OCI-LY7 (cell line): Measurements from ENCODE around the gene MYBPC2. TPM values are rescaled to one million over a fixed set of nuclear protein-coding genes. Genes with fewer than 3 reads are reported as not detected.

ENCODE experiments used
- BruUV-seq: library from RNA; stranded (reverse); fragments of 400-500 nt; replicated peaks from 2 replicates; lab custom pipeline; 2021; lab: Mats Ljungman, UMichigan
- CTCF ChIA-PET: fragments of 300-600 bp; sonication (Branson Sonifier 250); formaldehyde crosslinking; loops from one replicate; lab custom pipeline; 2022; ENCODE audit warnings: antibody characterized with exemption; ENCODE audit not compliant: unreplicated experiment; lab: Charles Lee
- POLR2A ChIA-PET: fragments of 300-600 bp; sonication (Branson Sonifier 250); formaldehyde crosslinking; loops from one replicate; lab custom pipeline; 2022; ENCODE audit warnings: antibody characterized with exemption; lab: Charles Lee
- DNase-seq: peaks from one replicate; pipeline ENCODE4 v3.0.0-alpha.2; 2015; ENCODE audit warnings: low spot score
- H2AFZ ChIP-seq: fragments of 200-600 bp; sonication (generic), shearing (Covaris generic); 2 replicates; pipeline ENCODE4 v1.6.1; 2014; ENCODE audit warnings: mild to moderate bottlenecking, antibody characterized with exemption, low read length, moderate library complexity
- H3K27ac ChIP-seq: fragments of 200-600 bp; sonication (generic); 2 replicates; pipeline ENCODE4 v1.5.1; 2014; ENCODE audit warnings: mixed run types, low read depth, mild to moderate bottlenecking, moderate library complexity, low read length, inconsistent platforms; ENCODE audit not compliant: poor library complexity, severe bottlenecking
- H3K36me3 ChIP-seq: fragments of 200-600 bp; sonication (generic); 2 replicates; pipeline ENCODE4 v1.6.1; 2014; ENCODE audit warnings: mild to moderate bottlenecking, antibody characterized with exemption, low read length, moderate library complexity, mixed read lengths; ENCODE audit not compliant: insufficient read depth
- H3K4me1 ChIP-seq: fragments of 200-600 bp; sonication (generic); 2 replicates; pipeline ENCODE4 v1.5.1; 2014; ENCODE audit warnings: mild to moderate bottlenecking, low read length; ENCODE audit not compliant: insufficient read depth, poor library complexity, severe bottlenecking
- H3K4me2 ChIP-seq: fragments of 200-600 bp; sonication (generic); 2 replicates; pipeline ENCODE4 v1.6.1; 2014; ENCODE audit warnings: mild to moderate bottlenecking, low read length
- H3K4me3 ChIP-seq: fragments of 200-600 bp; sonication (generic); 2 replicates; pipeline ENCODE4 v1.5.1; 2014; ENCODE audit warnings: mild to moderate bottlenecking, low read depth, low read length; ENCODE audit not compliant: poor library complexity, severe bottlenecking
- H3K79me2 ChIP-seq: fragments of 200-600 bp; sonication (generic); 2 replicates; pipeline ENCODE4 v1.6.1; 2016; ENCODE audit warnings: low read depth, mild to moderate bottlenecking, low read length, moderate library complexity, mixed read lengths; ENCODE audit not compliant: insufficient read depth
- H3K9me2 ChIP-seq: fragments of 200-600 bp; sonication (generic); 2 replicates; pipeline ENCODE4 v1.6.1; 2016; ENCODE audit warnings: mild to moderate bottlenecking, low read length, mixed read lengths; ENCODE audit not compliant: insufficient read depth
- H3K9me3 ChIP-seq: fragments of 200-600 bp; sonication (generic); 2 replicates; pipeline ENCODE4 v1.6.1; 2014; ENCODE audit warnings: mild to moderate bottlenecking, mixed run types, low read length, mixed read lengths
- H4K20me1 ChIP-seq: fragments of 200-600 bp; sonication (generic); 2 replicates; pipeline ENCODE4 v1.6.1; 2014; ENCODE audit warnings: mild to moderate bottlenecking, antibody characterized with exemption, low read length, moderate library complexity, mixed read lengths; ENCODE audit not compliant: insufficient read depth
- EZH2phosphoT487 ChIP-seq: fragments of 200-600 bp; sonication (generic); IDR thresholded peaks from 2 replicates; pipeline ENCODE4 v1.6.1; 2018; ENCODE audit warnings: low read depth, borderline replicate concordance, mild to moderate bottlenecking, mixed run types, antibody characterized with exemption, low read length, moderate library complexity, mixed read lengths
- intact Hi-C: fragments of 100-400 bp; cut with micrococcal nuclease; formaldehyde crosslinking; loops from one replicate; pipeline ENCODE4 v1.10.0; 2022; ENCODE audit not compliant: unreplicated experiment
- total RNA-seq, 2 experiments: library from RNA; depleted of rRNA in 1 of 2; stranded (reverse); fragments of >200 nt in 1 of 2; shearing (Covaris generic) in 1 of 2; gene quantifications; 2 replicates each; pipeline ENCODE4 v1.2.3, GENCODE V29; 2014 to 2022
- TF ChIP-seq, protein P1 (sequence below): fragments of 200-600 bp; sonication (generic); conservative IDR thresholded peaks from 2 replicates; pipeline ENCODE4 v1.5.1; 2014; ENCODE audit warnings: mild to moderate bottlenecking, antibody characterized with exemption, low read length, moderate library complexity, mixed read lengths

The MYBPC2 gene
- total RNA-seq, 2 experiments from 2014 or later, result 15.4 to 28.2 TPM

DNA sequence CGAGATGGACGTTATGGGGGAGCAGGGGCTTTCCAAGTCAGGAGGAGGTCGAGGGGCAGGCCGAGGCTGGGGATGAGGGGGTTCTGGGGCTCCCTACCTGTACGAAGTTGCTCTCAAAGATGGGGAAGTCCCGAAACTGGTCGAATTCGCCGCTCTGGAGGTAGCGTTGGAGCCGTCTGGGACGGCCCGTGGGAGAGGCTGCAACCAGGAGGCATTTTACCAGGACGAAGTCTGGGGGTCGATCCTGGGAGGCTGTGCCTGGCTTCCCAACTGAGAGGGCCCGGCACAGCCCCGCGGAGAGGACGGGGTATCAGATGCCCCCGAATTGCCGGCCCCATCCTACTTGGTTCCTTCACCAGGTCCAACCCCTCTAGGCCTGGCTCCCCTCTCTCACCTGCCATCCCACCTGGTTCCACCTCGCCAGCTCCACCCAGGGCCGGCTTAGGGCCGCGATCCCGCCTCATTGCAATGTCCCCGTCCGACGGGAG lies 43.1 kb downstream of the MYBPC2 start:
- POLR2A ChIA-PET, result no interaction called here
- peaks cover 22% of the 10 kb centered on the region for H3K79me2 ChIP-seq
- no peak for DNase-seq
- H3K4me1 ChIP-seq, result peaks cover 10% of the 10 kb centered on the region
- peaks cover 36% of the 10 kb centered on the region for H3K36me3 ChIP-seq
- intact Hi-C loops, result no loop called here
- no peak overlapping the region for H3K4me2 ChIP-seq
- H3K9me2 ChIP-seq, result no peaks in the 10 kb centered on the region
- H2AFZ ChIP-seq, result no peak overlapping the region
- CTCF ChIA-PET, result no interaction called here
- H3K9me3 ChIP-seq, result peaks cover 12% of the 10 kb centered on the region
- no TSS peak for BruUV-seq
- peak overlapping the region; percentile 98 for H3K4me3 ChIP-seq
- no peak for TF ChIP-seq EZH2phosphoT487
- TF ChIP-seq, protein P1, sequence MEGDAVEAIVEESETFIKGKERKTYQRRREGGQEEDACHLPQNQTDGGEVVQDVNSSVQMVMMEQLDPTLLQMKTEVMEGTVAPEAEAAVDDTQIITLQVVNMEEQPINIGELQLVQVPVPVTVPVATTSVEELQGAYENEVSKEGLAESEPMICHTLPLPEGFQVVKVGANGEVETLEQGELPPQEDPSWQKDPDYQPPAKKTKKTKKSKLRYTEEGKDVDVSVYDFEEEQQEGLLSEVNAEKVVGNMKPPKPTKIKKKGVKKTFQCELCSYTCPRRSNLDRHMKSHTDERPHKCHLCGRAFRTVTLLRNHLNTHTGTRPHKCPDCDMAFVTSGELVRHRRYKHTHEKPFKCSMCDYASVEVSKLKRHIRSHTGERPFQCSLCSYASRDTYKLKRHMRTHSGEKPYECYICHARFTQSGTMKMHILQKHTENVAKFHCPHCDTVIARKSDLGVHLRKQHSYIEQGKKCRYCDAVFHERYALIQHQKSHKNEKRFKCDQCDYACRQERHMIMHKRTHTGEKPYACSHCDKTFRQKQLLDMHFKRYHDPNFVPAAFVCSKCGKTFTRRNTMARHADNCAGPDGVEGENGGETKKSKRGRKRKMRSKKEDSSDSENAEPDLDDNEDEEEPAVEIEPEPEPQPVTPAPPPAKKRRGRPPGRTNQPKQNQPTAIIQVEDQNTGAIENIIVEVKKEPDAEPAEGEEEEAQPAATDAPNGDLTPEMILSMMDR, result no peak
- H3K27ac ChIP-seq, result no peak overlapping the region
- H4K20me1 ChIP-seq, result no peaks in the 10 kb centered on the region

DNA sequence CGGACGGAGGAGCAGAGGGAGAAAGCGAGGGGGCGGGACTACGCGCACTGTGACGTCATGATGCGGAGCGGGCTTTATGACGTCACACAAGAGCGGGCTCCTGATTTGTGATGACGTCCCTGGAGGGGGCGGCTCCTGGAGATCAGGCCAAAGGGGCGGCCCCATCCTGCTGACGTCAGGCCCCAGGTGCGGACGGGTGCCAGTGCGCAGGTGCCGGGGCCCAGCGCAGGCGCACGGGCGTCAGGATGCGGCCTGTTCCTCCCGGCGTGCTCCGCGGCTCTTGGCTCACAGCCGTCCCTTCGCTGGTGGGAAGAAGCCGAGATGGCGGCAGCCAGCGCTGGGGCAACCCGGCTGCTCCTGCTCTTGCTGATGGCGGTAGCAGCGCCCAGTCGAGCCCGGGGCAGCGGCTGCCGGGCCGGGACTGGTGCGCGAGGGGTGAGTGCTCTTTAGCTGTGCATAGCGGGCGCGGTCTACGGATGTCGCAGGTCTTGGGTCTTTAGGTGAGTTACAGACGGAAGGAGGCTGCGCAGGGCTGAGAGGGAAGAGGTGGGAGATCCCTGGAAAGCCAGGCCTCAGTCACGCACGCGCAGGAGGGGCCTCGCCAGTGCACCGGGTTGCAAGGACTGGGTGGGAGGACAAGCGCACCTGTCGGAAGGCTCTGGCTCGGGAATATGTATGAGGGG lies 43.7 kb downstream of the MYBPC2 start, which contains the start of the genes EMC10 and GARIN5A:
TSS of gene EMC10 (plus strand) at position 284 of the 683 bp plus-strand sequence. CDS start at position 322, 38 bp downstream.
TSS of gene GARIN5A (minus strand) at position 625 of the 683 bp plus-strand sequence. CDS start at position 165, 460 bp downstream.
- Histone ChIP-seq H2AFZ (peak within 1 kb of the TSS; percentile 78), H4K20me1 (no peaks in the 10 kb centered on the region), H3K4me1 (peaks cover 10% of the 10 kb centered on the region), H3K4me3 (peak within 1 kb of the TSS; percentile 98), H3K79me2 (peaks cover 22% of the 10 kb centered on the region), H3K9me3 (peaks cover 12% of the 10 kb centered on the region), H3K27ac (peak within 1 kb of the TSS; percentile 73), H3K36me3 (peaks cover 41% of the 10 kb centered on the region), H3K4me2 (peak within 1 kb of the TSS; percentile 77), H3K9me2 (no peaks in the 10 kb centered on the region)
- intact Hi-C loops, result no loop called here
- BruUV-seq, result TSS peak; percentile 63
- POLR2A ChIA-PET, result no interaction called here
- peak; percentile 98 for DNase-seq
- TF ChIP-seq EZH2phosphoT487, result no peak
- TF ChIP-seq, protein P1, result no peak
- CTCF ChIA-PET, result no interaction called here

DNA sequence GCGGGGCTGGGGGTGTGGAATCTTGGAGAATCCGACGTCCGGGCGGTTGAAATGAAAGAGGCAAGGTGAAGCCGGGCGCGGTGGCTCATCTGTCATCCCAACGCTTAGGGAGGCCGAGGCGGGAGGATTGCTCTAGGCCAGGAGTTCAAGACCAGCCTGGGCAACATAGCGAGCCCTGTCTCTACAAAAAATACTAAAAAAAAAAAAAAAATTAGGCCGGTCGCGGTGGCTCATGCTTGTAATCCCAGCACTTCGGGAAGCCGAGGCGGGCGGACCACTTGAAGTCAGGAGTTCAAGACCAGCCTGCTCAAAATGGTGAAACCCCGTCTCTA lies 44.2 kb downstream of the MYBPC2 start:
- no TSS peak for BruUV-seq
- Histone ChIP-seq H3K36me3 (peaks cover 47% of the 10 kb centered on the region), H2AFZ (peak overlapping the region; percentile 78; the same call in 1 of the 2 replicates), H3K27ac (peak overlapping the region; percentile 73), H3K4me3 (peak overlapping the region; percentile 98), H3K9me3 (peaks cover 12% of the 10 kb centered on the region), H3K4me2 (peak overlapping the region; percentile 77), H4K20me1 (no peaks in the 10 kb centered on the region), H3K4me1 (peaks cover 10% of the 10 kb centered on the region), H3K79me2 (peaks cover 22% of the 10 kb centered on the region), H3K9me2 (no peaks in the 10 kb centered on the region)
- TF ChIP-seq, protein P1, result no peak
- no peak for TF ChIP-seq EZH2phosphoT487
- ChIA-PET CTCF (no interaction called here), POLR2A (no interaction called here)
- intact Hi-C loops, result no loop called here
- DNase-seq, result no peak
